ENCODE measurements around the gene CCL2.

CCL2 gene

GRCh38 chr17:34249061-34249460 lies 6.0 kb upstream of the CCL2 start:
- TF ChIP-seq USF1 (IDR thresholded peaks at IDR 0.05) = no peak
- TF ChIP-seq, protein P1, sequence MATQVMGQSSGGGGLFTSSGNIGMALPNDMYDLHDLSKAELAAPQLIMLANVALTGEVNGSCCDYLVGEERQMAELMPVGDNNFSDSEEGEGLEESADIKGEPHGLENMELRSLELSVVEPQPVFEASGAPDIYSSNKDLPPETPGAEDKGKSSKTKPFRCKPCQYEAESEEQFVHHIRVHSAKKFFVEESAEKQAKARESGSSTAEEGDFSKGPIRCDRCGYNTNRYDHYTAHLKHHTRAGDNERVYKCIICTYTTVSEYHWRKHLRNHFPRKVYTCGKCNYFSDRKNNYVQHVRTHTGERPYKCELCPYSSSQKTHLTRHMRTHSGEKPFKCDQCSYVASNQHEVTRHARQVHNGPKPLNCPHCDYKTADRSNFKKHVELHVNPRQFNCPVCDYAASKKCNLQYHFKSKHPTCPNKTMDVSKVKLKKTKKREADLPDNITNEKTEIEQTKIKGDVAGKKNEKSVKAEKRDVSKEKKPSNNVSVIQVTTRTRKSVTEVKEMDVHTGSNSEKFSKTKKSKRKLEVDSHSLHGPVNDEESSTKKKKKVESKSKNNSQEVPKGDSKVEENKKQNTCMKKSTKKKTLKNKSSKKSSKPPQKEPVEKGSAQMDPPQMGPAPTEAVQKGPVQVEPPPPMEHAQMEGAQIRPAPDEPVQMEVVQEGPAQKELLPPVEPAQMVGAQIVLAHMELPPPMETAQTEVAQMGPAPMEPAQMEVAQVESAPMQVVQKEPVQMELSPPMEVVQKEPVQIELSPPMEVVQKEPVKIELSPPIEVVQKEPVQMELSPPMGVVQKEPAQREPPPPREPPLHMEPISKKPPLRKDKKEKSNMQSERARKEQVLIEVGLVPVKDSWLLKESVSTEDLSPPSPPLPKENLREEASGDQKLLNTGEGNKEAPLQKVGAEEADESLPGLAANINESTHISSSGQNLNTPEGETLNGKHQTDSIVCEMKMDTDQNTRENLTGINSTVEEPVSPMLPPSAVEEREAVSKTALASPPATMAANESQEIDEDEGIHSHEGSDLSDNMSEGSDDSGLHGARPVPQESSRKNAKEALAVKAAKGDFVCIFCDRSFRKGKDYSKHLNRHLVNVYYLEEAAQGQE (IDR thresholded peaks at IDR 0.05; ENCODE audit: low read depth) = no peak
- TF ChIP-seq TCF12 (IDR thresholded peaks at IDR 0.05; ENCODE audit: low read depth) = no peak

DNA sequence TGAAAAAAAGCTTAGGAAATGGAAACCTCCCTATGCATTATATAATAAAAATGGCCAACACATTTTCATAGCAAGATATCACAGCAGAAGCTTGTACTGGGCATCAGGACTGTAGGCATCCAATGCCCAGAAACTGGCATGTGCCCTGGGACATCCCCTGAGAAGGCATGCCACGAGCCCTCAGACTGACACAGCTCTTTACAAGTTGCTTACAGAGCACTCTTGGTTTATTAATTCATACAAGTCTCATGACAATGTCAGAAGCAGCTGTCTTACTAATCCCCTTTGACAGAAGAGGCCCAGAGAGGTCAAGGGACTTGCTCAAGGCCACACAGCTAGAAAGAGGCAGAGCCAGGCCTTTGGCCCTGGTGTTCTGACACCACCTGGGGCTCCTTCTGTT lies 5.6 kb upstream of the CCL2 start:
- TF ChIP-seq NFIC (IDR thresholded peaks at IDR 0.05) = no peak
- TF ChIP-seq EGR1 (IDR thresholded peaks at IDR 0.05) = no peak
- TF ChIP-seq, protein P1 (IDR thresholded peaks at IDR 0.05; ENCODE audit: low read depth) = no peak
- no peak for TF ChIP-seq ZBTB7A (IDR thresholded peaks at IDR 0.05; ENCODE audit: low read depth)
- no peak for TF ChIP-seq TCF12 (IDR thresholded peaks at IDR 0.05; ENCODE audit: low read depth)
- TF ChIP-seq USF1 (IDR thresholded peaks at IDR 0.05) = no peak
- TF ChIP-seq CREB1 (IDR thresholded peaks at IDR 0.05; ENCODE audit: low read depth) = no peak
- TF ChIP-seq RAD21 (IDR thresholded peaks at IDR 0.05; ENCODE audit: low read depth) = no peak
- TF ChIP-seq YY1 (IDR thresholded peaks at IDR 0.05; ENCODE audit: low read depth) = no peak
- no peak for TF ChIP-seq TAF1 (IDR thresholded peaks at IDR 0.05; ENCODE audit: low read depth)

DNA sequence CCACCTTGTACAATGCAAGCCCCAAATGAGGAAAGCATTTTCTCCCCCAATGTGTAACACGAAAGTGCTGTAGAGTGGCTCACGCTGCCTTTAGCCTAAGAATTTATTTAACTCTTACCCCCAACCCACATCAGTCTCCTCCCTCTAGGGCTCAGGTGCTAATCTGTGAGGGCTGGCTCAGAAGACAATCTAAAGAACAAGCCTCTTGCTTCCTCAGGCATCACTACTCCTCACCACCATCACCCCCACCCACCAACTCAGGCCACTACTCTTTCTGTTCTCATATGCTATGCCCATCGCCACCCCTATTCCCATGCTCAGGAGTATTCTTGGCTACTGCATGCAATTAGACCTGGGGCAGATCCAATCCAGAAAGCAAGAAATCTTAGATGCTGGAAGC lies 3.9 kb upstream of the CCL2 start:
- TF ChIP-seq TEAD4 (IDR thresholded peaks at IDR 0.05) (no peak), EP300 (IDR thresholded peaks at IDR 0.05; ENCODE audit: borderline replicate concordance) (no peak), MAX (IDR thresholded peaks at IDR 0.05) (no peak), EGR1 (IDR thresholded peaks at IDR 0.05) (no peak), RAD21 (IDR thresholded peaks at IDR 0.05; ENCODE audit: low read depth) (no peak), CEBPB (IDR thresholded peaks at IDR 0.05) (no peak), FOXM1 (IDR thresholded peaks at IDR 0.05; ENCODE audit: borderline replicate concordance, low read depth) (no peak), NFIC (IDR thresholded peaks at IDR 0.05) (no peak), TAF1 (IDR thresholded peaks at IDR 0.05; ENCODE audit: low read depth) (no peak)
- TF ChIP-seq, protein P1 (IDR thresholded peaks at IDR 0.05; ENCODE audit: low read depth) = no peak

- TF ChIP-seq TCF12 (IDR thresholded peaks at IDR 0.05; ENCODE audit: low read depth) (no peak), EGR1 (IDR thresholded peaks at IDR 0.05) (no peak), TEAD4 (IDR thresholded peaks at IDR 0.05) (no peak), NFIC (IDR thresholded peaks at IDR 0.05) (no peak)
Measured at GRCh38 chr17:34252095-34252443, 3.0 kb upstream of the CCL2 start.

DNA sequence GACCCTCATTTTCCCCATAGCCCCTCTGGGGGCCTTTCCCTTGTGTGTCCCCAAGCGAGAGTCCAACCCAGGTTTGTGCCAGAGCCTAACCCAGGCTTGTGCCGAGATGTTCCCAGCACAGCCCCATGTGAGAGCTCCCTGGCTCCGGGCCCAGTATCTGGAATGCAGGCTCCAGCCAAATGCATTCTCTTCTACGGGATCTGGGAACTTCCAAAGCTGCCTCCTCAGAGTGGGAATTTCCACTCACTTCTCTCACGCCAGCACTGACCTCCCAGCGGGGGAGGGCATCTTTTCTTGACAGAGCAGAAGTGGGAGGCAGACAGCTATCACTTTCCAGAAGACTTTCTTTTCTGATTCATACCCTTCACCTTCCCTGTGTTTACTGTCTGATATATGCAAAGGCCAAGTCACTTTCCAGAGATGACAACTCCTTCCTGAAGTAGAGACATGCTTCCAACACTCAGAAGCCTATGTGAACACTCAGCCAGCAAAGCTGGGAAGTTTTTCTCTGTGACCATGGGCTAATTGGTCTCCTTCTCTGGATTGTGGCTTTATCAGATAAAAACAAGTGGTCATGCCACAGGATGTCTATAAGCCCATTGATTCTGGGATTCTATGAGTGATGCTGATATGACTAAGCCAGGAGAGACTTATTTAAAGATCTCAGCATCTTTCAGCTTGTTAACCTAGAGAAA lies 2.5 kb upstream of the CCL2 start:
- no peak for TF ChIP-seq CREB1 (IDR thresholded peaks at IDR 0.05; ENCODE audit: low read depth)
- TF ChIP-seq TCF12 (IDR thresholded peaks at IDR 0.05; ENCODE audit: low read depth) = no peak
- no peak for TF ChIP-seq CEBPB (IDR thresholded peaks at IDR 0.05)
- no peak for TF ChIP-seq TAF1 (IDR thresholded peaks at IDR 0.05; ENCODE audit: low read depth)
- no peak for TF ChIP-seq EP300 (IDR thresholded peaks at IDR 0.05; ENCODE audit: borderline replicate concordance)

- TF ChIP-seq CREB1 (IDR thresholded peaks at IDR 0.05; ENCODE audit: low read depth) (no peak), MAX (IDR thresholded peaks at IDR 0.05) (no peak), EGR1 (IDR thresholded peaks at IDR 0.05) (no peak), RAD21 (IDR thresholded peaks at IDR 0.05; ENCODE audit: low read depth) (no peak), TEAD4 (IDR thresholded peaks at IDR 0.05) (no peak), USF1 (IDR thresholded peaks at IDR 0.05) (no peak), CEBPB (IDR thresholded peaks at IDR 0.05) (no peak), TAF1 (IDR thresholded peaks at IDR 0.05; ENCODE audit: low read depth) (no peak), ZBTB7A (IDR thresholded peaks at IDR 0.05; ENCODE audit: low read depth) (no peak), FOXM1 (IDR thresholded peaks at IDR 0.05; ENCODE audit: borderline replicate concordance, low read depth) (no peak), YY1 (IDR thresholded peaks at IDR 0.05; ENCODE audit: low read depth) (no peak), EP300 (IDR thresholded peaks at IDR 0.05; ENCODE audit: borderline replicate concordance) (no peak), NFIC (IDR thresholded peaks at IDR 0.05) (no peak), TCF12 (IDR thresholded peaks at IDR 0.05; ENCODE audit: low read depth) (no peak)
- TF ChIP-seq, protein P1 (IDR thresholded peaks at IDR 0.05; ENCODE audit: low read depth) = no peak
Measured at GRCh38 chr17:34253139-34253525, 2.0 kb upstream of the CCL2 start.

Data from Ishikawa (cell line).